HepG2 (cell line): ENCODE measurements around the gene CLDN14. TPM values are rescaled to one million over a fixed set of nuclear protein-coding genes. Genes with fewer than 3 reads are reported as not detected.

Source experiments
- ATAC-seq: fragments of 200-7000 bp; cut with Tn5 transposase; 3 replicates; pipeline ENCODE4 v1.9.1; 2020; ENCODE audit warnings: mild to moderate bottlenecking, moderate library complexity
- BruUV-seq: library from RNA; stranded (reverse); fragments of 400-500 nt; replicated peaks from 2 replicates; lab custom pipeline; 2021; lab: Mats Ljungman, UMichigan
- CTCF ChIA-PET: fragments of 300-600 bp; formaldehyde crosslinking; extraction: SDS; loops from one replicate; lab custom pipeline; 2021; ENCODE audit warnings: low total read pairs, inconsistent platforms, low intra/inter-chr PET ratio; lab: Yijun Ruan, JAX
- POLR2A ChIA-PET: fragments of 350-600 bp; sonication (Branson Sonifier 250); formaldehyde crosslinking; loops from one replicate; lab custom pipeline; 2020; ENCODE audit warnings: antibody characterized with exemption, inconsistent platforms; lab: Yijun Ruan, JAX
- DNase-seq: peaks from one replicate; pipeline ENCODE4 v3.0.0-alpha.2; 2015; ENCODE audit warnings: low spot score
- FAIRE-seq: peaks from 3 replicates; lab custom pipeline; 2011; peaks lifted over from hg19 to GRCh38; lab: Jason Lieb, UNC
- H2AFZ ChIP-seq: one replicate; pipeline ENCODE4 v1.6.1; 2011; ENCODE audit warnings: low read length, inconsistent platforms
- H3K27ac ChIP-seq: fragments of 300-600 bp; 3 replicates; pipeline ENCODE4 v1.8.0; 2011; ENCODE audit warnings: mixed run types, mild to moderate bottlenecking, mixed read lengths, low read length, inconsistent platforms; ENCODE audit not compliant: insufficient read depth; ENCODE audit errors: extremely low read length
- H3K27me3 ChIP-seq, 2 experiments: fragments of 200-600 bp in 1 of 2; 2 replicates in 1 of 2; 3 replicates in 1 of 2; pipeline versions ENCODE4 v1.6.0 to v1.8.0; 2011; ENCODE audit warnings: low read length in 2 of 2, mild to moderate bottlenecking in 2 of 2, moderate library complexity in 2 of 2, inconsistent platforms in 1 of 2; ENCODE audit not compliant: insufficient read depth in 2 of 2, control insufficient read depth in 1 of 2
- H3K36me3 ChIP-seq, 2 experiments: fragments of 200-600 bp in 1 of 2; replicated peaks in 1 of 2; 2 replicates in 1 of 2; 3 replicates in 1 of 2; pipeline versions ENCODE4 v1.5.1 to v1.8.0; 2011; ENCODE audit warnings: low read length in 2 of 2, inconsistent platforms in 1 of 2; ENCODE audit not compliant: insufficient read depth in 2 of 2, control insufficient read depth in 1 of 2
- H3K4me1 ChIP-seq: 2 replicates; pipeline ENCODE4 v1.5.1; 2012; ENCODE audit warnings: low read length, inconsistent platforms; ENCODE audit not compliant: insufficient read depth
- H3K4me2 ChIP-seq: 2 replicates; pipeline ENCODE4 v1.6.0; 2011; ENCODE audit warnings: low read depth, low read length, inconsistent platforms
- H3K4me3 ChIP-seq, 3 experiments: fragments of 200-600 bp in 1 of 3; sonication (generic), shearing (Covaris generic) in 1 of 3; replicated peaks in 1 of 3; 2 replicates each; pipeline ENCODE4 v1.5.1; 2011 to 2016; ENCODE audit warnings: low read length in 3 of 3, inconsistent platforms in 2 of 3, low read depth in 2 of 3, mild to moderate bottlenecking in 2 of 3, control low read depth in 1 of 3, mixed read lengths in 1 of 3; ENCODE audit not compliant: insufficient read depth in 1 of 3
- H3K79me2 ChIP-seq: one replicate; pipeline ENCODE4 v1.6.1; 2011; ENCODE audit warnings: low read length, inconsistent platforms; ENCODE audit not compliant: insufficient read depth
- H3K9ac ChIP-seq: 2 replicates; pipeline ENCODE4 v1.6.0; 2011; ENCODE audit warnings: mild to moderate bottlenecking, low read depth, low read length, inconsistent platforms; ENCODE audit not compliant: insufficient read depth
- H3K9me3 ChIP-seq: 2 replicates; pipeline ENCODE4 v1.5.1; 2012; ENCODE audit warnings: mild to moderate bottlenecking, low read length
- H4K20me1 ChIP-seq: 2 replicates; pipeline ENCODE4 v1.6.0; 2011; ENCODE audit warnings: inconsistent platforms, mild to moderate bottlenecking, low read length, moderate library complexity; ENCODE audit not compliant: insufficient read depth
- CEBPB ChIP-seq: IDR thresholded peaks from 2 replicates; pipeline ENCODE4 v1.6.1; 2011; ENCODE audit warnings: low read depth, low read length, improper control_type of control experiment, borderline replicate concordance
- FOXO4 ChIP-seq: sonication (generic); formaldehyde crosslinking; conservative IDR thresholded peaks from 2 replicates; pipeline ENCODE4 v1.8.1; 2023; ENCODE audit warnings: missing genetic modification reagents
- ONECUT2 ChIP-seq: sonication (generic); formaldehyde crosslinking; IDR thresholded peaks from 2 replicates; pipeline ENCODE4 v1.4.0; 2020; ENCODE audit warnings: missing genetic modification reagents
- TIGD3 ChIP-seq: sonication (generic); formaldehyde crosslinking; IDR thresholded peaks from 2 replicates; pipeline ENCODE4 v1.5.1; 2020; ENCODE audit warnings: mild to moderate bottlenecking, missing genetic modification reagents, borderline replicate concordance
- ZNF232 ChIP-seq: sonication (generic); formaldehyde crosslinking; IDR thresholded peaks from 2 replicates; pipeline ENCODE4 v1.4.0; 2020; ENCODE audit warnings: missing genetic modification reagents, borderline replicate concordance
- ZNF460 ChIP-seq: sonication (generic); formaldehyde crosslinking; IDR thresholded peaks from 2 replicates; pipeline ENCODE4 v1.5.1; 2020; ENCODE audit warnings: missing genetic modification reagents, mild to moderate bottlenecking, borderline replicate concordance
- WGBS: methylation state at CpG from one replicate; pipeline ENCODE4 v1.1.6; 2017; ENCODE audit warnings: low lambda C conversion rate; 5-methylcytosine and 5-hydroxymethylcytosine counted together
- in situ Hi-C: cut with HindIII; loops from 2 replicates; pipeline ENCODE4 v1.10.0; 2017; ENCODE audit warnings: low pct_unique_long_range_greater_than_20kb; ENCODE audit not compliant: extremely low pct_ligation_motif_present
- intact Hi-C: fragments of 100-400 bp; cut with micrococcal nuclease; formaldehyde crosslinking; loops from one replicate; pipeline ENCODE4 v1.10.0; 2022; ENCODE audit not compliant: unreplicated experiment
- polyA plus RNA-seq, 8 experiments: library from polyadenylated mRNA; depleted of rRNA in 3 of 8; stranded (reverse) in 7 of 8; unstranded in 1 of 8; fragments of >200 nt; fragmentation: Illumina TruSeq in 4 of 8; extraction: Trizol in 4 of 8; gene quantifications; 2 replicates each; pipeline versions ENCODE4 v1.2.1 to v1.2.3, GENCODE V29; 2011 to 2016; ENCODE audit warnings: low read depth in 4 of 8, missing spikeins in 1 of 8, mixed read lengths in 1 of 8; ENCODE audit not compliant: insufficient read depth in 1 of 8
- total RNA-seq, 5 experiments: library from RNA; depleted of rRNA; stranded (reverse); fragments of >200 nt; fragmentation: Illumina TruSeq; extraction: Trizol; gene quantifications; 2 replicates each; pipeline ENCODE4 v1.2.3, GENCODE V29; 2016; ENCODE audit warnings: low read depth in 1 of 5

CLDN14 gene
- total and polyA plus RNA-seq, 2 of the 13 experiments (the other 11 are each of a cell fraction or from before 2014, with no cell fraction given), result 1.1 to 1.4 TPM

- no peaks in the 10 kb centered on the region for H3K79me2 ChIP-seq
- H3K4me1 ChIP-seq, result no peaks in the 10 kb centered on the region
- H4K20me1 ChIP-seq, result no peaks in the 10 kb centered on the region
- no peak overlapping the region for H2AFZ ChIP-seq
- ChIA-PET POLR2A (no interaction called here), CTCF (no interaction called here)
- intact Hi-C loops, result no loop called here
- H3K36me3 ChIP-seq, result peaks cover 7 to 39% of the 10 kb centered on the region in 2 experiments; a peak in 4 of 5 replicates
- in situ Hi-C loops, result no loop called here
- no peak overlapping the region for H3K9ac ChIP-seq
- DNase-seq, result no peak
- FAIRE-seq, result no peak
- no peak overlapping the region for H3K4me3 ChIP-seq
- no peaks in the 10 kb centered on the region for H3K9me3 ChIP-seq
- H3K4me2 ChIP-seq, result no peak overlapping the region
- over 99% methylated on average over 10 of the region's 10 CpGs for WGBS
- H3K27ac ChIP-seq, result no peak overlapping the region
- BruUV-seq, result no TSS peak
- no peak for ATAC-seq
- no peak for TF ChIP-seq FOXO4 (CRISPR knock-in tag)
- no peak for TF ChIP-seq ONECUT2 (CRISPR knock-in tag)
- no peak for TF ChIP-seq ZNF460 (CRISPR knock-in tag)
- no peak for TF ChIP-seq TIGD3
- TF ChIP-seq ZNF232 (CRISPR knock-in tag), result no peak
- TF ChIP-seq CEBPB, result no peak
- H3K27me3 ChIP-seq, result no peaks in the 10 kb centered on the region
Observed at GRCh38 chr21:36411301-36411700, 68.6 kb downstream of the CLDN14 start.

Other genes with a start within 250 kb of the CLDN14 start
- 19.5 and 25.5 TPM in 2 replicates for gene MORC3, start 159.9 kb downstream of the CLDN14 start, total RNA-seq (2016; rRNA removed; fragmentation: Illumina TruSeq; extraction: Trizol)
- 10.8 and 12.9 TPM in 2 replicates for gene MORC3, start 159.9 kb downstream of the CLDN14 start, polyA plus RNA-seq (2011; rRNA removed)
- gene CHAF1B, start 94.7 kb downstream of the CLDN14 start, total RNA-seq (2016; rRNA removed; fragmentation: Illumina TruSeq; extraction: Trizol), result 14.1 and 18.5 TPM in 2 replicates
- 3.8 and 5.1 TPM in 2 replicates for gene CHAF1B, start 94.7 kb downstream of the CLDN14 start, polyA plus RNA-seq (2011; rRNA removed)
- gene SIM2, start 219.0 kb upstream of the CLDN14 start, total RNA-seq (2016; rRNA removed; fragmentation: Illumina TruSeq; extraction: Trizol), result 0.53 TPM in 2 replicates
- gene SIM2, start 219.0 kb upstream of the CLDN14 start, polyA plus RNA-seq (2011; rRNA removed), result 0.12 and 0.36 TPM in 2 replicates